Body of pancreas (tissue), 4 donors: ENCODE data around the gene G3BP2.

Experiments used
- CTCF ChIP-seq, 7 experiments: fragments of 450-650 bp in 4 of 7; fragments of 200-600 bp in 3 of 7; sonication (generic) in 3 of 7; IDR thresholded peaks; one replicate each; pipeline ENCODE4 v1.5.1; 2016 to 2019; ENCODE audit warnings: antibody characterized with exemption in 7 of 7
- POLR2A ChIP-seq, 3 donors: fragments of 450-650 bp; IDR thresholded peaks; one replicate each; pipeline ENCODE4 v1.6.1; 2016; ENCODE audit warnings: antibody characterized with exemption in 3 of 3, mild to moderate bottlenecking in 2 of 3

GRCh38 chr4:75683482-75684155 is 10.4 kb upstream of the G3BP2 start:
- no peak for TF ChIP-seq POLR2A (IDR thresholded peaks at IDR 0.05)
- TF ChIP-seq CTCF (IDR thresholded peaks at IDR 0.05), result no peak
